ENCODE data around the gene SLC39A13.

SLC39A13 gene

GRCh38 chr11:47407746-47408590, at the start of gene SLC39A13:
SLC39A13 (plus strand) TSS chr11:47408590; CDS start chr11:47410095, 1,505 bp downstream.
- FAIRE-seq = peak; percentile 78
- peak; percentile 91 for DNase-seq (ENCODE audit: insufficient read length, low spot score)

- FAIRE-seq = no peak
- no peak for DNase-seq (ENCODE audit: insufficient read length, low spot score)
Observed at GRCh38 chr11:47358731-47359051, 49.7 kb upstream of the SLC39A13 start.

GRCh38 chr11:47359162-47359561, 49.2 kb upstream of the SLC39A13 start:
- FAIRE-seq = no peak
- no peak for DNase-seq (ENCODE audit: insufficient read length, low spot score)

- DNase-seq (ENCODE audit: insufficient read length, low spot score) = no peak
- no peak for FAIRE-seq
Observed at GRCh38 chr11:47359586-47359985, 48.8 kb upstream of the SLC39A13 start.

- DNase-seq (ENCODE audit: insufficient read length, low spot score) = no peak
- FAIRE-seq = no peak
Observed at GRCh38 chr11:47360341-47360740, 48.0 kb upstream of the SLC39A13 start.

GRCh38 chr11:47361419-47361818, 47.0 kb upstream of the SLC39A13 start:
- no peak for DNase-seq (ENCODE audit: insufficient read length, low spot score)
- FAIRE-seq = no peak

- DNase-seq (ENCODE audit: insufficient read length, low spot score) (no peak), FAIRE-seq (no peak)
Observed at GRCh38 chr11:47366020-47366490, 42.3 kb upstream of the SLC39A13 start.

GRCh38 chr11:47369676-47370075, 38.7 kb upstream of the SLC39A13 start:
- FAIRE-seq (no peak), DNase-seq (ENCODE audit: insufficient read length, low spot score) (no peak)

- FAIRE-seq (no peak), DNase-seq (ENCODE audit: insufficient read length, low spot score) (no peak)
Observed at GRCh38 chr11:47372422-47372821, 36.0 kb upstream of the SLC39A13 start.

GRCh38 chr11:47373876-47374719, 34.3 kb upstream of the SLC39A13 start:
- peak; percentile 87 for DNase-seq (ENCODE audit: insufficient read length, low spot score)
- FAIRE-seq = no peak

- FAIRE-seq = no peak
- DNase-seq (ENCODE audit: insufficient read length, low spot score) = no peak
Observed at GRCh38 chr11:47374720-47375019, 33.7 kb upstream of the SLC39A13 start.

- no peak for FAIRE-seq
- DNase-seq (ENCODE audit: insufficient read length, low spot score) = no peak
Observed at GRCh38 chr11:47375020-47375419, 33.4 kb upstream of the SLC39A13 start.

GRCh38 chr11:47375546-47376085, 32.8 kb upstream of the SLC39A13 start:
- DNase-seq (ENCODE audit: insufficient read length, low spot score) (no peak), FAIRE-seq (no peak)

- DNase-seq (ENCODE audit: insufficient read length, low spot score) (no peak), FAIRE-seq (no peak)
Observed at GRCh38 chr11:47376107-47376524, 32.3 kb upstream of the SLC39A13 start.

- no peak for DNase-seq (ENCODE audit: insufficient read length, low spot score)
- no peak for FAIRE-seq
Observed at GRCh38 chr11:47376525-47377371, 31.6 kb upstream of the SLC39A13 start.

- DNase-seq (ENCODE audit: insufficient read length, low spot score) = no peak
- FAIRE-seq = no peak
Observed at GRCh38 chr11:47377571-47378009, 30.8 kb upstream of the SLC39A13 start.

- DNase-seq (ENCODE audit: insufficient read length, low spot score) (no peak), FAIRE-seq (no peak)
Observed at GRCh38 chr11:47378010-47378835, 30.2 kb upstream of the SLC39A13 start, which contains the start of gene SPI1. SPI1 (minus strand) TSS chr11:47378547; CDS start chr11:47378353, 194 bp downstream.

- FAIRE-seq (no peak), DNase-seq (ENCODE audit: insufficient read length, low spot score) (no peak)
Observed at GRCh38 chr11:47378836-47379170, 29.6 kb upstream of the SLC39A13 start.

- DNase-seq (ENCODE audit: insufficient read length, low spot score) (no peak), FAIRE-seq (peak; percentile 28)
Observed at GRCh38 chr11:47379317-47379716, 29.1 kb upstream of the SLC39A13 start.

- FAIRE-seq (no peak), DNase-seq (ENCODE audit: insufficient read length, low spot score) (no peak)
Observed at GRCh38 chr11:47380078-47380477, 28.3 kb upstream of the SLC39A13 start.
